HG03521 (cell line): Measurements from ENCODE around the gene KRT40.
"Not testable (repeated sequence)": the region's sequence is repeated elsewhere in the genome, so short reads cannot be mapped to it uniquely, and the experiment has no call there.

ENCODE experiments used
- ATAC-seq: cut with Tn5 transposase; IDR thresholded peaks from one replicate; pipeline ENCODE4 v1.9.1; 2021; ENCODE audit warnings: mild to moderate bottlenecking, moderate library complexity; ENCODE audit not compliant: unreplicated experiment

The KRT40 gene

GRCh38 chr17:40984226-40984625 lies at the start of gene KRT40:
KRT40 (minus strand) TSS chr17:40984326; CDS start chr17:40984273, 53 bp downstream.
- no peak for ATAC-seq

GRCh38 chr17:41029633-41030245 lies 45.6 kb upstream of the KRT40 start, which contains the start of gene KRTAP1-4:
KRTAP1-4 (minus strand) TSS chr17:41030195; CDS start chr17:41030078, 117 bp downstream.
- ATAC-seq = no peak

GRCh38 chr17:41026715-41027471 lies 42.8 kb upstream of the KRT40 start, which contains the start of gene KRTAP1-5:
KRTAP1-5 (minus strand) TSS chr17:41027208; CDS start chr17:41027155, 53 bp downstream.
- ATAC-seq = no peak

GRCh38 chr17:41024697-41025096 lies 40.6 kb upstream of the KRT40 start:
- ATAC-seq = no peak

GRCh38 chr17:41020336-41020735 lies 36.2 kb upstream of the KRT40 start:
- no peak for ATAC-seq

- no peak for ATAC-seq
Measured at GRCh38 chr17:41019415-41019814, 35.3 kb upstream of the KRT40 start.

- ATAC-seq = no peak
Measured at GRCh38 chr17:41018541-41018940, 34.4 kb upstream of the KRT40 start.

GRCh38 chr17:41016578-41017215 lies 32.6 kb upstream of the KRT40 start:
- ATAC-seq = no peak

- ATAC-seq = no peak
Measured at GRCh38 chr17:41015454-41015853, 31.3 kb upstream of the KRT40 start.

- no peak for ATAC-seq
Measured at GRCh38 chr17:41013606-41014005, 29.5 kb upstream of the KRT40 start.

GRCh38 chr17:41013181-41013580 lies 29.1 kb upstream of the KRT40 start:
- ATAC-seq = no peak

GRCh38 chr17:41012326-41013120 lies 28.4 kb upstream of the KRT40 start:
- no peak for ATAC-seq

- ATAC-seq = no peak
Measured at GRCh38 chr17:41010441-41010840, 26.3 kb upstream of the KRT40 start.

GRCh38 chr17:41009936-41010335 lies 25.8 kb upstream of the KRT40 start:
- no peak for ATAC-seq

- ATAC-seq = no peak
Measured at GRCh38 chr17:41009301-41009760, 25.2 kb upstream of the KRT40 start.

GRCh38 chr17:41008811-41009210 lies 24.7 kb upstream of the KRT40 start, which contains the start of gene KRTAP3-1:
KRTAP3-1 (minus strand) TSS chr17:41009128; CDS start chr17:41009074, 54 bp downstream.
- ATAC-seq = no peak

GRCh38 chr17:41004397-41004796 lies 20.3 kb upstream of the KRT40 start:
- no peak for ATAC-seq

GRCh38 chr17:41003926-41004325 lies 19.8 kb upstream of the KRT40 start:
- ATAC-seq = no peak

- no peak for ATAC-seq
Measured at GRCh38 chr17:41002814-41003213, 18.7 kb upstream of the KRT40 start.

GRCh38 chr17:41001795-41002194 lies 17.7 kb upstream of the KRT40 start:
- ATAC-seq = no peak

GRCh38 chr17:40999563-40999962 lies 15.4 kb upstream of the KRT40 start, which contains the start of gene KRTAP3-2:
KRTAP3-2 (minus strand) TSS chr17:40999906; CDS start chr17:40999853, 53 bp downstream.
- ATAC-seq = not testable (repeated sequence)
